Hematopoietic multipotent progenitor cell treated with erythropoietin and hydrocortisone succinate and interleukin-3 and kit ligand, for 6 days (in vitro differentiated cells): ENCODE results near the gene SLC6A8.
A peak's percentile ranks its signal among the peaks of the same experiment; 100 is the strongest.

Experiments used
- DNase-seq: peaks from one replicate; pipeline ENCODE4 v3.0.0-alpha.2; 2015

Gene SLC6A8

GRCh38 chrX:153648358-153649177 is 39.2 kb upstream of the SLC6A8 start:
- no peak for DNase-seq

DNA sequence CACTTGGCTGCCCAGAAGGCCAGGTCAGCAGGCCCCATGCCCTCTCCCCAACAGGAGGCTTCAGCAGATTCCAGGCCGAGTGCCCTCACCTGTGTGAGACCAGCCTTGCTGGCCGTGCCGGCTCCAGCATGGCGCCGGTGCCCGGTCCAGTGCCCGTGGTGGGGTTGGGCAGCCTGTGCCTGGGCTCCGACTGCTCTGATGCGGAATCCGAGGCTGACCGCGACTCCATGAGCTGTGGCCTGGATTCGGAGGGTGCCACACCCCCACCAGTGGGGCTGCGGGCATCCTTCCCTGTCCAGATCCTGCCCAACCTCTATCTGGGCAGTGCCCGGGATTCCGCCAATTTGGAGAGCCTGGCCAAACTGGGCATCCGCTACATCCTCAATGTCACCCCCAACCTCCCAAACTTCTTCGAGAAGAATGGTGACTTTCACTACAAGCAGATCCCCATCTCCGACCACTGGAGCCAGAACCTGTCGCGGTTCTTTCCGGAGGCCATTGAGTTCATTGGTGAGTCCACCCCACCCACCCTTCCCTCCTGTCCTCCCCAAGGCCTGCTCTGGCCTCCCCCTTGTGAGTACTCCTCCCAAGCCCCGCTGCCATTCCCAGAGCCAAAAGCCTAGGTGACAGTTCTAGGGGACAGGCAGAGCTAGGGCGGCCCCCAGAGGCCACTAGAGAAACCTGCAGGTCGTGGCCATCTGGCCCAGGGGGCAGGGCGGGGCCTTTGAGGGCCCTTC is 38.4 kb upstream of the SLC6A8 start:
- peak; percentile 77 for DNase-seq

DNA sequence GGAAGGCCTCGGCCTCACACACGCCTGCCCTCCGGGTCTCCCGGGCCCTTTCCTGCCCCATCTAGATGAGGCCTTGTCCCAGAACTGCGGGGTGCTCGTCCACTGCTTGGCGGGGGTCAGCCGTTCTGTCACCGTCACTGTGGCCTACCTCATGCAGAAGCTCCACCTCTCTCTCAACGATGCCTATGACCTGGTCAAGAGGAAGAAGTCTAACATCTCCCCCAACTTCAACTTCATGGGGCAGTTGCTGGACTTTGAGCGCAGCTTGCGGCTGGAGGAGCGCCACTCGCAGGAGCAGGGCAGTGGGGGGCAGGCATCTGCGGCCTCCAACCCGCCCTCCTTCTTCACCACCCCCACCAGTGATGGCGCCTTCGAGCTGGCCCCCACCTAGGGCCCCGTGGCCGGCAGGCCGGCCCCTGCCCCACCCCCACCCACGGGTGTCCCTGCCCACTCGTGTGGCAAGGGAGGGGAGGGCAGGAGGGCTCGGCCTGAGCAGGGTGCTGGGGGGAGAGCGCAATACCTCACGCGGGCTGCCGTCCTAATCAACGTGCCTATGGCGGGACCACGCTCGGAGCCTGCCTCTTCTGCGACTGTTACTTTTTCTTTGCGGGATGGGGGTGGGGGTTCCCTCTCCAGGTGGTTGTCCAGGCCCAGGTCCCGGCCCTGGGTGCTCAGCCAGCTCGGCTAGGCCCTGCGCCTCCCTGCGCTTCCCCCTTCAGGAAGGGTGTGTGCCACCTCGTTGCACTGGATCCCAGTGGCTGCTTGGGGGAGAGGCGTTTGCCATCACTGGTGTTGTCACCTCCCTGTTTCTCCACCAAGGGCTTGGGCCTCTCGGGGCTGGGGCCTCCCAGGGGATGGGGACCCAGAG is 37.6 kb upstream of the SLC6A8 start:
- no peak for DNase-seq

DNA sequence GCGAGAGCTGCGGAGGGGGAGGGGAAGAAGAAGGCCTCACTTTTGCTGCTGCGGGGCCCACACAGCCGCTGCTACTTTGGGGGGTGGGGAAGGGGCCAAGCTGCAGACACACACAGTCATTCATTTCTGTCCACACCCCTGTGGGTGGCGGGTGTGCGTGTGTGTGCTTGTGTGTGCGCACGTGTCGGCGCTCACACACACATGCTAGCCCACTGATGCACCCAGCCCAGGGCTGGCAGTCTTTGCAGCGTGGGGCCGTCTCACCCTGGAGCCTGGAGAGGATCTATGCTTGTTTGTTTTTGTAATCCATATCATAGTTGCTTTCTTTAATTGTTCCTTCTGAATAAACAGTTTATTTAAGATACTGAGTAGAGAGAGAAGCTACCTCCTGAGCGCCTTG is 36.8 kb upstream of the SLC6A8 start:
- no peak for DNase-seq

GRCh38 chrX:153651540-153652079 is 36.1 kb upstream of the SLC6A8 start:
- DNase-seq: peak; percentile 48

GRCh38 chrX:153653556-153653955 is 34.2 kb upstream of the SLC6A8 start:
- no peak for DNase-seq

DNA sequence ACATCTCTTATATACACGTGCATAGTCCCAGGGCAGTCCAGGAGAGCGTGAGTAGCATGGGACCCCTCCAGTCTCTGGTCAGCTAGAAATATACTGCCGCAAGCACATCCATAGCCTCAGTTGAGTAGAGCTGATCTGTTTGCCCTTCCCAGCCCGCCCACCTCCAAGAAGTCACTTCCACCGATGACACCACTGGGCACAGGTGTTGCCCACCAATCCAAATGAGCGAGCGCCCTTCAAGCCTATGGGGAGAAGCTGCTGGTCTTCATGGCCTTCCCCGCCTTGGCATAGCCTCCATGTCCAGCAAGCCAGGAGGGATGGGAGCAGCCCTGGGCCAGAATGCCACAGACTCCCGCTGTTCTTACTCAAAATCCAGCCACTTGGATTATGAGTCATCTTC is 30.6 kb upstream of the SLC6A8 start:
- no peak for DNase-seq

DNA sequence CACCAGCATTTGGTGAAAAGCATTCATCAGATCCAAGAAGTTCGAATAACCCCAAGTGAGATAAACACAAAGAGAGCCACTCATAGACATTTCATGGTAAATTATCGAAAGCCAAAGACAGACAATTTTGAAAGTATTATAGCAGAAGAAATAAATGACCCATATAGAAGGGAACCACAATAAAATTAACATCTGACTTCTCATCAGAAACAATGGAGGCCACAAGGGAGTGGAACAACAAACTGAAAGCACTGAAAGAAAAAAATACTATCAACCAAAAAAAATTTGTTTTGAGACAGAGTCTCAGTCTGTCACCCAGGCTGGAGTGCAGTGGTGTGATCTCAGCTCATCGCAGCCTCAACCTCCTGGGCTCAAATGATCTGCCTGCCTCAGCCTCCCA is 28.5 kb upstream of the SLC6A8 start:
- no peak for DNase-seq

- DNase-seq: peak; percentile 59
Measured at GRCh38 chrX:153662266-153662665, 25.5 kb upstream of the SLC6A8 start.

DNA sequence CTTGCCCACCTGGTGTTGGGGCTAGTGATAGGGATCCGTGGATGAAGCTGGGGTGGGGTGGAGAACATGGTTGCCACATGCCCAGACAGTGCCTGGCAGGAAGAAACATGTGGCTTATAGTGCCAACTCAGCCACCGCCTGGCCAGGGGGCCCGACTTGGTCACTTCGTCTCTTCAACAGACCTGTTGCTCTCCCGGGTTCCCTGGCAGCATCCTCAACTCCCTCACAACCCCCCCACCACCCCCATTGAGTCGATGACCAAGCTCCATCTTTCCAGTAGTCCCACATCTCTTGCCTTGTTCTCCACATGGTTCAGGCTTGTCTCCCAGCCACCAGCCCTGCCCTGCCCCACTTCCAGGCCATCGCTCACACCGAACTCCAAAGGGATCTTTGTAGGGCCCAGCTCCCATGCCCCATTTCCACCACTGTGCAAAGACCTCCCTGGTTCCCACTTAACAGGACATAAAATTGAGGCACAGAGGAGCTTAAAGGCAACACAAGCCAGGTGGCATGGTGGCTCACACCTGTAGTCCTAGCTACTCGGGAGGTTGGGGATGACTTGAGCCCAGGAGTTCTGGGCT is 21.9 kb upstream of the SLC6A8 start:
- no peak for DNase-seq

DNA sequence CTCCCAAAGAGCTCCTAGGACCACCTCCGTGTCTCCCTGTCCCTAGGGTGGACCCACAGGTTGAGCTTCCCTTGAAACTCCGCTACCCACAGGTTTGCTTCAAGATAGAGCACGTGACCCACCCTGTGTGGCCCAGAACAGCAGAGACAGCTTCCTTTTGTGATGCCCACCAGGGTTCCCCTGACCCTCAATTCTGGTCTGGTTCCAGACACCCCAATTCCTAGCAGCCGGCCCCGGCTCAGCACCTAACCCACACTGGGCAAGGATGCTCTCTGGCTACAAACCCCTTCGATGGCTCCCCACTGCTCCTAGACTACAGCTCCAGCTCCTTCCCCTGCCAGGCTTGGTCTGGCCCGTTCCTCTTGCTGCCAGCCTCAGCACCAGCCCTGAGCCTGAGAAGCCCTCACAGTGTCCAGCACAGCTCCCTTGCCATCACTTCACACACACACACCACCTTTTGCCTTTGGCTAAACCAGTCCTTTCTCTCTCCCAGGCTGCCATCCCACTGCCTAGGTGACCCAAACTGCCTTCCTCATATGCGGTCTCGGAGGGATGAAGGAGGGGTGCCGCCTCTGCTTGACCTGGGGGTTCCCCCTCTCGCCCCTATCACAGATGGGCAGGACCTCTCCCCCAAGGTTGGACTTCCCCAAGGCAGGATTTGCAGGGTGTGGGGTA is 20.3 kb upstream of the SLC6A8 start:
- no peak for DNase-seq

DNA sequence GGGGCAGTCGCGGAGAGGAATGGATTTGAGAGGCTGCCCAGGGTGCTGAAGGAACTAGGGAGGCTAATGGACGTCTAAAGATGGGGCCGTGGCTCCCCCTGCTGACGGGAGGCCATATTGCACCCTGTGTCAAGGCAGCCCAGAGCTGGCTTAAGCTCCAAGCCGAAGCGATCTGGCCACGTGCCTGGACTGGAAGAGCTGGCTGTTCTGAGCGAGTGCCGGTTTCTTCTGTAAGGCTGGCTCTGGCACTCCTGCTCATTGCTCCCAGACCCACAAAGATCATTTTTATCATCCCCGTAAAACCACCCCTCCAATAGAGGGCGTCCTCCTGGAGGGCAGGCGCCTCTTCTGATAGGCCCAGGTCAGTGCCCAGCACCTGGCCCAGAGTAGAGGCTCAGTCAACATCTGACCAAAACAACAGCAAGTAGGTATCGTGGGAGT is 19.8 kb upstream of the SLC6A8 start:
- peak; percentile 81 for DNase-seq

GRCh38 chrX:153668423-153669173 is 19.1 kb upstream of the SLC6A8 start:
- no peak for DNase-seq

- peak; percentile 53 for DNase-seq
Measured at GRCh38 chrX:153669174-153669890, 18.4 kb upstream of the SLC6A8 start.

DNA sequence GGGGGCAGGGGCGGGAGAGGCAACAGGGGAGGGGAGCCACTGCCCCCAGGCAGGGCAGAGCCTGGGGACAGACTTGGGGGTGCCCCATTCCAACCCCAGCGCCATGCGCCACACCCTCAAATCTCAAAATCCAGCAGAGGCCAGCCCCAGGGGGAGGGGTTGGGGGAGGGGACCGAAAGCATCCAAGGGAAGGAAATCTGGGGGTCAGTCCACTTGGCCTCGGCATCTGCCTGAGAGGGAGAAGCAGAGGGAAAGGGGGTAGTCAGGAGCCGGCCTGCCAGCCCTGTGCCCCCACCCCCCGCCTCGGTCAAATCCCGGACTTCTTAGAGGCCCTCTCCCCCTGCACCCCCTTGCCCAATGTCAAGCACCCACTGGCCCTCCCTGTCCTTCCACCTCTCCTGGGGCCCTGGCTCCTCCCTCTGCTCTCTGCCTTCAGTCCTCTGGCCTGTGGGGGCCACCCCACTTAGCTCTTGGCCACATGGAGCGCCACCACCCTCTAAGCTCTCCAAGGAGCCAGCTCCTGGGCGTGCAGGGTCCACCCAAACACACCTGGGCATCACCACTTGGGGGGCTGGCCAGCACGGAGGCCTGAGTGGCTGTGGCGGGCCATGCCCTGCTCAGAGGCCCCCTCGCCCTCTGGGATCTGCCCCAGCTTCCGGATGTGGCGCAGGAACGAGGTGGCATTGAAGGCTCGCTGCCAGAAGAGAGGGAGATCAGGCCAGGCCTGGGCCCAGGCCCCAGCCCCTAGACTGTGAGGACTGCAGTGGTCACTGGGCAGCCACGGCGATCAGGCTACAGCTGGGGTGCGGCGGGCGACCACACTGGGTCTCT is 17.6 kb upstream of the SLC6A8 start:
- no peak for DNase-seq

DNA sequence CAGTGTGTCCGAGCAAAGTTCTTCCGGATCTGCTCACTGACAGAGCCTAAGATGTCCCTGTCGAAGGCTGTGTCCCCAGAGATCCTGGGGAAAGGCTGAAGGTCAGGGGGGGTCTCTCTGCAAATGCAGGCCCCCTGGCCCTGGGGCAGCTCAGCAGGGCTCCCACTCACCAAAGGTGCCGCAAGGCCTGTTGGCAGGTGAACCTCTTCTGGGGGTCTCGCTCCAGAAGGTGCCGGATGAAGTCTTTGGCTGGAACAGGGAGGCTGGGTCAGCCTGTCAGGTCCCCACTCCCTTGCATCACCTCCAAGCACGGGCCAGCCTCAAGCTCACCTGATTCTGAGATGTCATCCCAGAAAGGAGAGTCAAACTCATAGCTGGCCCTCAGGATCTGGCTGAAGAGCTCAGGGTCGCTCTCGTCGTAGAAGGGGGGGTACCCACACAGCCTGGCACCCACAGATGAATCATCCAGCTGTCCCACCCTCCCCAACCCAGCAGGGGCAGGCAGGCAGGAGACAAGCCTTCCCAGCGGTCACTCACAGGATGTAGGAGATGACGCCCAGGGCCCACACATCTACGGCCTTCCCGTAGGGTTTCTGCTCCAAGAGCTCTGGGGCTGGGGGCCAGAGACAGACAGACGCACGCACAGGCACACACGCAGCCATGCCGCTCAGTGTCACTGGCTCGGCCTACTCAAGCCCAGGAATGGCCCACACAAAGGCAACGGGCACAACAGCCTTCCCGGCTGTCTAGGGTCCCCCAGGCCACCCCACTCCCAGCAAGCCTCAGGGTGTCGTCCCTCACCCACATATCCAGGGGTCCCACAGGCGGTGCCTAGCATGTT is 16.8 kb upstream of the SLC6A8 start:
- no peak for DNase-seq

DNA sequence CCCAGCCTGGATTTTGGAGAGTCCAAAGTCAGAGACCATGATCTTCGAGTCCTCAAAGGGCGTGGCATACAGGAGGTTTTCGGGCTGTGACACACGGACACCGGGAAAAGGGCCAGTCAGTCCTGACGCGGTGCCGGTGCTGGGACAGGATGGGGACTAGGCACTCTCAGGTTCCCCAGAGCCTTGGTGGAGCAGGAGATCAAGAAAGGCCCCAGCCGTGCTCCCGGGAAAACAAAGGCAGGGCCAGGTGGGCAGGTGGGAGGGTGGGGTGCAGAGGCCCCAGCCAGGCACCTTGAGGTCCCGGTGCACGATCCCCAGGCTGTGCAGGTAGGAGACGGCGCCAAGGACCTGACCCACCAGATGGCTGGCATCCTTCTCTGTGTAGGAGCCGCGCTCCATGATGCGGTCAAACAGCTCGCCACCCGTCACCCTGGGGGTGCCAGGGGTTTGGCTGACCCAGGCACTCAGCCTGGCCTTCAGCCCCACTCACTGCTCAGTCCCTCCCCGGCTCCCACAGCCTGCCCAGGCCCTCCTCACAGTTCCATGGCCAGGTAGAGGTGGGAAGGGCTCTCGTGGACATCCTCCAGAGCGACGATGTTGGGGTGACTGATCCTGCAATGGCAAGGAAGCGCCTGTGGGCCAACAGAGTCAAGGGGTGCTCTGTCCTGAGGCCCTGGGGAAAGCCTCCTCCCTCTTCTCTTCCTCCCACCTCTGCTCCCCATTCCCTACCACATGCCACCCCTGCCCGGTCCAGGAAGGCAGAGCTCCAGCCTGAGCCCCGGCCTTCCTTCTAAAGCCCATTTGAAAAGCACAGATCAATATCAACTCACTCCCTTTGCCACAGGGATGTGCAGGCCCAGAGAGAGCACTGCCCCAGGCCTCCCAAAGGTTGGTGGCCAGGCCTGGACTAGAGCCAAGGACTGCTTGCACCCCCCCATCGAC is 15.9 kb upstream of the SLC6A8 start:
- no peak for DNase-seq
